ENCODE data around the gene AFAP1.

The AFAP1 gene

GRCh38 chr4:7979652-7979968 lies 39.9 kb upstream of the AFAP1 start:
- Histone ChIP-seq H3K4me1 (ENCODE audit: control insufficient read depth, insufficient read depth, low read length) (no peaks in the 10 kb centered on the region), H3K4me3 (ENCODE audit: insufficient read depth, low read depth, low read length) (no peak overlapping the region), H3K27me3 (ENCODE audit: control insufficient read depth, insufficient read depth, low read length, poor library complexity, severe bottlenecking) (no peaks in the 10 kb centered on the region), H3K27ac (ENCODE audit: insufficient read depth, low read depth, low read length, poor library complexity, severe bottlenecking) (no peak overlapping the region), H3K36me3 (ENCODE audit: control insufficient read depth, insufficient read depth, low read length) (no peaks in the 10 kb centered on the region), H3K9me3 (ENCODE audit: control insufficient read depth, low read length) (no peaks in the 10 kb centered on the region)
- WGBS, 2 experiments: 72 to 78% methylated on average over 4 of the region's 4 CpGs

- H3K36me3 ChIP-seq (ENCODE audit: control insufficient read depth, insufficient read depth, low read length): no peaks in the 10 kb centered on the region
Measured at GRCh38 chr4:7978907-7979651, 39.4 kb upstream of the AFAP1 start.

GRCh38 chr4:7978489-7978888 lies 38.8 kb upstream of the AFAP1 start:
- H3K27ac ChIP-seq (ENCODE audit: insufficient read depth, low read depth, low read length, poor library complexity, severe bottlenecking): no peak overlapping the region
- H3K4me1 ChIP-seq (ENCODE audit: control insufficient read depth, insufficient read depth, low read length): no peaks in the 10 kb centered on the region
- WGBS, 2 experiments: 87% methylated on average over 5 of the region's 5 CpGs
- H3K27me3 ChIP-seq (ENCODE audit: control insufficient read depth, insufficient read depth, low read length, poor library complexity, severe bottlenecking): no peaks in the 10 kb centered on the region
- H3K36me3 ChIP-seq (ENCODE audit: control insufficient read depth, insufficient read depth, low read length): no peaks in the 10 kb centered on the region
- no peaks in the 10 kb centered on the region for H3K9me3 ChIP-seq (ENCODE audit: control insufficient read depth, low read length)
- no peak overlapping the region for H3K4me3 ChIP-seq (ENCODE audit: insufficient read depth, low read depth, low read length)

More at GRCh38 chr4:7978907-7979651, 39.4 kb upstream of the AFAP1 start:
- no peak overlapping the region for H3K4me3 ChIP-seq (ENCODE audit: insufficient read depth, low read depth, low read length)
- no peak overlapping the region for H3K27ac ChIP-seq (ENCODE audit: insufficient read depth, low read depth, low read length, poor library complexity, severe bottlenecking)
- no peaks in the 10 kb centered on the region for H3K27me3 ChIP-seq (ENCODE audit: control insufficient read depth, insufficient read depth, low read length, poor library complexity, severe bottlenecking)
- H3K4me1 ChIP-seq (ENCODE audit: control insufficient read depth, insufficient read depth, low read length): no peaks in the 10 kb centered on the region
- 83 to 84% methylated on average over 17 of the region's 17 CpGs for WGBS, 2 experiments
- H3K9me3 ChIP-seq (ENCODE audit: control insufficient read depth, low read length): no peaks in the 10 kb centered on the region

- no peaks in the 10 kb centered on the region for H3K4me1 ChIP-seq (ENCODE audit: control insufficient read depth, insufficient read depth, low read length)
- H3K4me3 ChIP-seq (ENCODE audit: insufficient read depth, low read depth, low read length): no peak overlapping the region
- 87 to 94% methylated on average over 5 of the region's 5 CpGs for WGBS, 2 experiments
- H3K9me3 ChIP-seq (ENCODE audit: control insufficient read depth, low read length): no peaks in the 10 kb centered on the region
- no peaks in the 10 kb centered on the region for H3K27me3 ChIP-seq (ENCODE audit: control insufficient read depth, insufficient read depth, low read length, poor library complexity, severe bottlenecking)
- H3K27ac ChIP-seq (ENCODE audit: insufficient read depth, low read depth, low read length, poor library complexity, severe bottlenecking): no peak overlapping the region
- H3K36me3 ChIP-seq (ENCODE audit: control insufficient read depth, insufficient read depth, low read length): no peaks in the 10 kb centered on the region
Measured at GRCh38 chr4:7976634-7977033, 37.0 kb upstream of the AFAP1 start.

- no peaks in the 10 kb centered on the region for H3K36me3 ChIP-seq (ENCODE audit: control insufficient read depth, insufficient read depth, low read length)
- WGBS, 2 experiments: 93 to 96% methylated on average over 7 of the region's 7 CpGs
- H3K9me3 ChIP-seq (ENCODE audit: control insufficient read depth, low read length): no peaks in the 10 kb centered on the region
- no peak overlapping the region for H3K27ac ChIP-seq (ENCODE audit: insufficient read depth, low read depth, low read length, poor library complexity, severe bottlenecking)
- no peak overlapping the region for H3K4me3 ChIP-seq (ENCODE audit: insufficient read depth, low read depth, low read length)
- no peaks in the 10 kb centered on the region for H3K27me3 ChIP-seq (ENCODE audit: control insufficient read depth, insufficient read depth, low read length, poor library complexity, severe bottlenecking)
- no peaks in the 10 kb centered on the region for H3K4me1 ChIP-seq (ENCODE audit: control insufficient read depth, insufficient read depth, low read length)
Measured at GRCh38 chr4:7976025-7976424, 36.4 kb upstream of the AFAP1 start.

- H3K36me3 ChIP-seq (ENCODE audit: control insufficient read depth, insufficient read depth, low read length): no peaks in the 10 kb centered on the region
- H3K4me3 ChIP-seq (ENCODE audit: insufficient read depth, low read depth, low read length): no peak overlapping the region
- H3K9me3 ChIP-seq (ENCODE audit: control insufficient read depth, low read length): no peaks in the 10 kb centered on the region
- H3K4me1 ChIP-seq (ENCODE audit: control insufficient read depth, insufficient read depth, low read length): peaks cover 9% of the 10 kb centered on the region
- no peak overlapping the region for H3K27ac ChIP-seq (ENCODE audit: insufficient read depth, low read depth, low read length, poor library complexity, severe bottlenecking)
- WGBS, 2 experiments: 88 to 92% methylated on average over 1 of the region's 1 CpG
- H3K27me3 ChIP-seq (ENCODE audit: control insufficient read depth, insufficient read depth, low read length, poor library complexity, severe bottlenecking): no peaks in the 10 kb centered on the region
Measured at GRCh38 chr4:7974425-7974824, 34.8 kb upstream of the AFAP1 start.

- Histone ChIP-seq H3K27me3 (ENCODE audit: control insufficient read depth, insufficient read depth, low read length, poor library complexity, severe bottlenecking) (no peaks in the 10 kb centered on the region), H3K4me1 (ENCODE audit: control insufficient read depth, insufficient read depth, low read length) (peaks cover 9% of the 10 kb centered on the region), H3K4me3 (ENCODE audit: insufficient read depth, low read depth, low read length) (no peak overlapping the region), H3K9me3 (ENCODE audit: control insufficient read depth, low read length) (no peaks in the 10 kb centered on the region), H3K36me3 (ENCODE audit: control insufficient read depth, insufficient read depth, low read length) (no peaks in the 10 kb centered on the region), H3K27ac (ENCODE audit: insufficient read depth, low read depth, low read length, poor library complexity, severe bottlenecking) (no peak overlapping the region)
- WGBS, 2 experiments: 89 to 91% methylated on average over 10 of the region's 10 CpGs
Measured at GRCh38 chr4:7973545-7973981, 33.9 kb upstream of the AFAP1 start.

GRCh38 chr4:7971881-7972500 lies 32.3 kb upstream of the AFAP1 start:
- H3K4me1 ChIP-seq (ENCODE audit: control insufficient read depth, insufficient read depth, low read length): peaks cover 9% of the 10 kb centered on the region
- H3K36me3 ChIP-seq (ENCODE audit: control insufficient read depth, insufficient read depth, low read length): no peaks in the 10 kb centered on the region
- no peak overlapping the region for H3K27ac ChIP-seq (ENCODE audit: insufficient read depth, low read depth, low read length, poor library complexity, severe bottlenecking)
- H3K27me3 ChIP-seq (ENCODE audit: control insufficient read depth, insufficient read depth, low read length, poor library complexity, severe bottlenecking): no peaks in the 10 kb centered on the region
- no peak overlapping the region for H3K4me3 ChIP-seq (ENCODE audit: insufficient read depth, low read depth, low read length)
- WGBS, 2 experiments: 89 to 90% methylated on average over 13 of the region's 13 CpGs
- H3K9me3 ChIP-seq (ENCODE audit: control insufficient read depth, low read length): no peaks in the 10 kb centered on the region

GRCh38 chr4:7971159-7971631 lies 31.5 kb upstream of the AFAP1 start:
- Histone ChIP-seq H3K27me3 (ENCODE audit: control insufficient read depth, insufficient read depth, low read length, poor library complexity, severe bottlenecking) (no peaks in the 10 kb centered on the region), H3K4me1 (ENCODE audit: control insufficient read depth, insufficient read depth, low read length) (peaks cover 9% of the 10 kb centered on the region), H3K27ac (ENCODE audit: insufficient read depth, low read depth, low read length, poor library complexity, severe bottlenecking) (no peak overlapping the region), H3K36me3 (ENCODE audit: control insufficient read depth, insufficient read depth, low read length) (no peaks in the 10 kb centered on the region), H3K4me3 (ENCODE audit: insufficient read depth, low read depth, low read length) (no peak overlapping the region), H3K9me3 (ENCODE audit: control insufficient read depth, low read length) (no peaks in the 10 kb centered on the region)
- 92 to 93% methylated on average over 2 of the region's 2 CpGs for WGBS, 2 experiments

GRCh38 chr4:7970361-7970946 lies 30.8 kb upstream of the AFAP1 start:
- Histone ChIP-seq H3K27me3 (ENCODE audit: control insufficient read depth, insufficient read depth, low read length, poor library complexity, severe bottlenecking) (no peaks in the 10 kb centered on the region), H3K4me3 (ENCODE audit: insufficient read depth, low read depth, low read length) (no peak overlapping the region), H3K27ac (ENCODE audit: insufficient read depth, low read depth, low read length, poor library complexity, severe bottlenecking) (no peak overlapping the region), H3K4me1 (ENCODE audit: control insufficient read depth, insufficient read depth, low read length) (peaks cover 9% of the 10 kb centered on the region), H3K36me3 (ENCODE audit: control insufficient read depth, insufficient read depth, low read length) (no peaks in the 10 kb centered on the region), H3K9me3 (ENCODE audit: control insufficient read depth, low read length) (no peaks in the 10 kb centered on the region)
- WGBS, 2 experiments: 85 to 88% methylated on average over 13 of the region's 13 CpGs

All from ectodermal cell (in vitro differentiated cells).